Measurements from ENCODE around the gene LRRC53.

GRCh38 chr1:74548961-74549750, 36.7 kb upstream of the LRRC53 start:
- TF ChIP-seq TCF7L2 (IDR thresholded peaks at IDR 0.05; ENCODE audit: low read depth, low read length), result no peak
- TF ChIP-seq CTCF (IDR thresholded peaks at IDR 0.05), result no peak
